ENCODE data around the gene TPPP2. TPM values are rescaled to one million over a fixed set of nuclear protein-coding genes. Genes with fewer than 3 reads are reported as not detected.

The TPPP2 gene
- total and polyA plus RNA-seq, 7 donors, result 0.90 to 3.2 (median 2.1) TPM; not detected in 1

DNA sequence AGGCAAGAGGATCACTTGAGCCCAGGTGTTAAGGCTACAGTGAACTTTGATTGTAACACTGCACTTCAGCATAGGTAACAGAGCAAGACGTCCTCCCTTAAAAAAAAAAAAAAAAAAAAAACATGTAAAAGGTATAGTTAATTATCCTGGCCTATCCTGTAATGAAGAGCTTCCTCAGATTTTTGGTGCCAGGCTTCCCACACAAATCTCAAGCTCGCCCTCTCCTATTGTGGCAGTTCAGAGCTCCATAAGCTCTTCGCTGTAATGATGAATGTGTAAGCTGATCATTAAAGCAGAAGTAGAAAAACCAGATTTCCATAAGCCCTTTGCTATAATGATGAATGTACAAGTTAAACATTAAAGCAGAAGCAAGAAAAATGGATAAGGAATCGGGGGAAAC lies 32.9 kb upstream of the TPPP2 start:
- WGBS, 3 donors, result 57 to 76% (median 62%) methylated on average over 4 of the region's 4 CpGs
- intact Hi-C loops (cut with DNase I), result no loop called here
- H3K27ac ChIP-seq, result no peak overlapping the region

GRCh38 chr14:20997564-20997963 lies 32.5 kb upstream of the TPPP2 start:
- DNase-seq (no peak), ATAC-seq (no peak)
- Histone ChIP-seq H3K27me3 (ENCODE audit: insufficient read depth in 3 of 3, low read length in 2 of 3) (no peaks in the 10 kb centered on the region), H3K9me3 (no peaks in the 10 kb centered on the region), H3K4me3 (no peak overlapping the region), H3K4me1 (no peaks in the 10 kb centered on the region), H3K36me3 (ENCODE audit: insufficient read depth in 1 of 2, low read depth in 1 of 2) (peaks cover 24 to 52% of the 10 kb centered on the region in 2 donors), H3K27ac (no peak overlapping the region)
- WGBS, 3 donors, result 78 to 83% (median 82%) methylated on average over 6 of the region's 6 CpGs
- intact Hi-C loops (cut with DNase I), result no loop called here
- TF ChIP-seq CTCF (IDR thresholded peaks at IDR 0.05), result no peak

More for the DNA sequence above, 32.9 kb upstream of the TPPP2 start:
- no peak for TF ChIP-seq CTCF (IDR thresholded peaks at IDR 0.05)
- H3K4me1 ChIP-seq, result no peaks in the 10 kb centered on the region
- peaks cover 26 to 56% of the 10 kb centered on the region in 2 donors for H3K36me3 ChIP-seq (ENCODE audit: insufficient read depth in 1 of 2, low read depth in 1 of 2)
- no peak overlapping the region for H3K4me3 ChIP-seq
- H3K9me3 ChIP-seq, result no peaks in the 10 kb centered on the region
- H3K27me3 ChIP-seq (ENCODE audit: insufficient read depth in 3 of 3, low read length in 2 of 3), result no peaks in the 10 kb centered on the region
- DNase-seq (no peak), ATAC-seq (no peak)

DNA sequence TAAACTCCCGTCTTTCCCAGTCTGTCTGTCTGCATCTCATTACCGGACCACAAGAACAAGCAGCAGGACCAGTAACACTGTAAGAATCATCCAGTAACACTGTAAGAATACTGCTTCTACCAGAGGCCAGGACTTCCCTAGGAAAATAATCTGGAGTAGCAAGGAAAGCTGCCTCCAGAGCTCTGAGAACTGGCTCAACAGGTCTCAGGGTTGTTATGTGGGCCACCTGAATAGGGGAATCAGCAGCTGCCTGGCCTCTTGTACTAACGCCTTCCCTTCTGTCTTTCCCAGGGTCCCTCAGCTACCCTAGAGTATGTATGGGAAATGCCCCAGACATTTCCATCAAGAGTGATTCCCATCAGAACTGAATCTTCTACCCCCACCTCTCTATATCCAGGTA lies 31.9 kb upstream of the TPPP2 start:
- WGBS, 3 donors, result 67 to 77% (median 75%) methylated on average over 3 of the region's 3 CpGs
- TF ChIP-seq CTCF (IDR thresholded peaks at IDR 0.05), result no peak
- Histone ChIP-seq H3K27me3 (ENCODE audit: insufficient read depth in 3 of 3, low read length in 2 of 3) (no peaks in the 10 kb centered on the region), H3K9me3 (no peaks in the 10 kb centered on the region), H3K4me1 (no peaks in the 10 kb centered on the region), H3K27ac (no peak overlapping the region), H3K36me3 (ENCODE audit: insufficient read depth in 1 of 2, low read depth in 1 of 2) (peaks cover 22 to 46% of the 10 kb centered on the region in 2 donors), H3K4me3 (no peak overlapping the region)
- no peak for DNase-seq
- no peak for ATAC-seq
- intact Hi-C loops (cut with DNase I), result no loop called here

GRCh38 chr14:20998674-20999366 lies 31.2 kb upstream of the TPPP2 start, which contains the start of gene SLC39A2:
Gene SLC39A2 (plus strand): TSS chr14:20999293. CDS start chr14:20999447, 154 bp downstream.
- no peaks in the 10 kb centered on the region for H3K4me1 ChIP-seq
- no peaks in the 10 kb centered on the region for H3K27me3 ChIP-seq (ENCODE audit: insufficient read depth in 3 of 3, low read length in 2 of 3)
- DNase-seq (peak in 1 of 2 donors; percentile 52), ATAC-seq (peak; percentile 63 to 75 (median 69))
- no peak for TF ChIP-seq CTCF (IDR thresholded peaks at IDR 0.05)
- peaks cover 19 to 39% of the 10 kb centered on the region in 2 donors for H3K36me3 ChIP-seq (ENCODE audit: insufficient read depth in 1 of 2, low read depth in 1 of 2)
- no peak within 1 kb of the TSS for H3K4me3 ChIP-seq
- 36 to 48% (median 40%) methylated on average over 6 of the region's 6 CpGs for WGBS, 3 donors
- H3K27ac ChIP-seq, result no peak within 1 kb of the TSS
- no peaks in the 10 kb centered on the region for H3K9me3 ChIP-seq
- intact Hi-C loops (cut with DNase I), result no loop called here
